ENCODE results near the gene ALG13. TPM values are rescaled to one million over a fixed set of nuclear protein-coding genes. Genes with fewer than 3 reads are reported as not detected.
"Not testable (repeated sequence)": the region's sequence is repeated elsewhere in the genome, so short reads cannot be mapped to it uniquely, and the experiment has no call there.

The ALG13 gene
- total RNA-seq, 1 experiment from 2014 or later = 36.2 TPM

DNA sequence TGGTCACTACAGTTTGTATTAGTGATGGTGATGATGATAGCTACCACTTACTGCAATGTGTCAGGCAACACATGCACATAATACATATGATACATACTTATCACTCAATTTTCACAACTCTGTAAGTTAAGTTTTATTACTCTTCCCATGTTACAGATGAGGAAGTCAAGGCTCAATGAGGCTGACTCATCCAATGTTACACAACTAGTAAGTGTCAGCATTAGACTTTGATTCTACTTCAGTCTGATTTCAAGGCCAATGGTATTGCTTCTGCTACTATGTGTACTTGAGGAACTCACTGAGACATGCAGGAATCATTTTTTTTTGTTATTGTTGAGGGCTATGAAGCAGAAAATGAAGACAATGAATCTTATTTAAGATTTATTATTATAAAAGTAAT lies 98.6 kb downstream of the ALG13 start (continued):
- no peak for TF ChIP-seq ZNF281 (CRISPR knock-in tag; IDR thresholded peaks at IDR 0.05)

DNA sequence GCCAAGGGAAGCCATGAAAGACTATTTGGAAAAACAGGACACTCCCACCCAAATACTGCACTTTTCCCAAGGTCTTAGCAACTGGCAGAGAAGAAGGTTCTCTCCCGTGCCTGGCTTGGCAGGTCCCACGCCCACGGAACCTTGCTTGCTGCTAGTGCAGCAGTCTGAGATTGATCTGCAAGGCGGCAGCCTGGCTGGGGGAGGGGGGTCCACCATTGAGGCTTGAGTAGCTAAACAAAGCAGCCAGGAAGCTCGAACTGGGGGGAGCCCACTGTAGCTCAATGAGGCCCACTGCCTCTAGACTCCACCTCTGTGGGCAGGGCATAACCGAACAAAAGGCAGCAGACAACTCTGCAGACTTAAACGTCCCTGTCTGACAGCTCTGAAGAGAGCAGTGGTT lies 103.7 kb downstream of the ALG13 start:
- Mint-ChIP-seq H3K4me1 (no peaks in the 10 kb centered on the region), H3K4me3 (no peak overlapping the region), H3K27me3 (ENCODE audit: low read depth) (peaks cover 30% of the 10 kb centered on the region), H3K27ac (no peak overlapping the region), H3K9me3 (peaks cover 50% of the 10 kb centered on the region), H3K36me3 (peaks cover 20% of the 10 kb centered on the region)
- TF ChIP-seq NR3C1 (CRISPR knock-in tag; conservative IDR thresholded peaks at IDR 0.05; ENCODE audit: low read depth) = no peak
- CTCF ChIA-PET = no interaction called here
- DNase-seq (ENCODE audit: low spot score) (no peak), ATAC-seq (no peak)
- POLR2A ChIA-PET = no interaction called here

DNA sequence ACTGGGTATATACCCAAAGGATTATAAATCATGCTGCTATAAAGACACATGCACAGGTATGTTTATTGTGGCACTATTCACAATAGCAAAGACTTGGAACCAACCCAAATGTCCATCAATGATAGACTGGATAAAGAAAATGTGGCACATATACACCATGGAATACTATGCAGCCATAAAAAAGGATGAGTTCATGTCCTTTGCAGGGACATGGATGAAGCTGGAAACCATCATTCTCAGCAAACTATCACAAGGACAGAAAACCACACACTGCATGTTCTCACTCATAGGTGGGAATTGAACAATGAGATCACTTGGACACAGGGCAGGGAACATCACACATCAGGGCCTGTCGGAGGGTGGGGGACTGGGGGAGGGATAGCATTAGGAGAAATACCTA lies 109.1 kb downstream of the ALG13 start:
- POLR2A ChIA-PET; ATAC-seq; H3K27ac Mint-ChIP-seq; DNase-seq (ENCODE audit: low spot score); H3K4me3 Mint-ChIP-seq; CTCF ChIA-PET; H3K4me1 Mint-ChIP-seq: not testable (repeated sequence)
- peaks cover 21% of the 10 kb centered on the region for H3K36me3 Mint-ChIP-seq
- H3K9me3 Mint-ChIP-seq = peaks cover 46% of the 10 kb centered on the region
- peaks cover 31% of the 10 kb centered on the region for H3K27me3 Mint-ChIP-seq (ENCODE audit: low read depth)

Other genes starting within 250 kb of the ALG13 start
- 0.18 to 0.41 TPM (median 0.37 TPM) in 3 replicates for gene SERTM2, start 169.5 kb upstream of the ALG13 start, total RNA-seq (2021)
- gene TRPC5OS, start 195.0 kb downstream of the ALG13 start, total RNA-seq (2021) = not detected in 3 replicates

All from WTC11 (cell line).